Measurements from ENCODE around the gene ATPAF2.

The ATPAF2 gene

GRCh38 chr17:18009609-18010420 is 29.2 kb downstream of the ATPAF2 start:
- peaks cover 7 to 69% (median 42%) of the 10 kb centered on the region in 11 experiments; a peak in 18 of 22 replicates for H3K36me3 ChIP-seq
- no peak for TF ChIP-seq Cebpa-rat (IDR thresholded peaks at IDR 0.05)
- H3K4me1 ChIP-seq: peaks cover 0 to 14% (median 1%) of the 10 kb centered on the region in 10 experiments; a peak in 8 of 20 replicates
- H3K4me2 ChIP-seq: no peak overlapping the region
- H3K9ac ChIP-seq: no peak overlapping the region
- no peak overlapping the region for H3K4me3 ChIP-seq
- no peak overlapping the region for H3K27ac ChIP-seq
- H3K27me3 ChIP-seq: no peaks in the 10 kb centered on the region
- H4K20me1 ChIP-seq: peaks cover 0 to 6% (median 0%) of the 10 kb centered on the region in 11 experiments; a peak in 5 of 22 replicates
- H3K9me3 ChIP-seq (replicated peaks in 1 of 11): peaks cover 0 to 7% (median 0%) of the 10 kb centered on the region in 11 experiments; a peak in 7 of 22 replicates

GRCh38 chr17:18008496-18009268 is 30.3 kb downstream of the ATPAF2 start:
- peaks cover 7 to 59% (median 42%) of the 10 kb centered on the region in 11 experiments; a peak in 18 of 22 replicates for H3K36me3 ChIP-seq
- H3K4me2 ChIP-seq: no peak overlapping the region
- no peak for TF ChIP-seq Cebpa-rat (IDR thresholded peaks at IDR 0.05)
- H3K27me3 ChIP-seq: no peaks in the 10 kb centered on the region
- H4K20me1 ChIP-seq: peaks cover 0 to 9% (median 0%) of the 10 kb centered on the region in 11 experiments; a peak in 5 of 22 replicates
- no peak overlapping the region for H3K27ac ChIP-seq
- no peak overlapping the region for H3K4me3 ChIP-seq
- peaks cover 0 to 17% (median 7%) of the 10 kb centered on the region in 10 experiments; a peak in 13 of 20 replicates for H3K4me1 ChIP-seq
- H3K9ac ChIP-seq: no peak overlapping the region
- H3K9me3 ChIP-seq (replicated peaks in 1 of 11): peaks cover 0 to 7% (median 0%) of the 10 kb centered on the region in 11 experiments; a peak in 7 of 22 replicates

DNA sequence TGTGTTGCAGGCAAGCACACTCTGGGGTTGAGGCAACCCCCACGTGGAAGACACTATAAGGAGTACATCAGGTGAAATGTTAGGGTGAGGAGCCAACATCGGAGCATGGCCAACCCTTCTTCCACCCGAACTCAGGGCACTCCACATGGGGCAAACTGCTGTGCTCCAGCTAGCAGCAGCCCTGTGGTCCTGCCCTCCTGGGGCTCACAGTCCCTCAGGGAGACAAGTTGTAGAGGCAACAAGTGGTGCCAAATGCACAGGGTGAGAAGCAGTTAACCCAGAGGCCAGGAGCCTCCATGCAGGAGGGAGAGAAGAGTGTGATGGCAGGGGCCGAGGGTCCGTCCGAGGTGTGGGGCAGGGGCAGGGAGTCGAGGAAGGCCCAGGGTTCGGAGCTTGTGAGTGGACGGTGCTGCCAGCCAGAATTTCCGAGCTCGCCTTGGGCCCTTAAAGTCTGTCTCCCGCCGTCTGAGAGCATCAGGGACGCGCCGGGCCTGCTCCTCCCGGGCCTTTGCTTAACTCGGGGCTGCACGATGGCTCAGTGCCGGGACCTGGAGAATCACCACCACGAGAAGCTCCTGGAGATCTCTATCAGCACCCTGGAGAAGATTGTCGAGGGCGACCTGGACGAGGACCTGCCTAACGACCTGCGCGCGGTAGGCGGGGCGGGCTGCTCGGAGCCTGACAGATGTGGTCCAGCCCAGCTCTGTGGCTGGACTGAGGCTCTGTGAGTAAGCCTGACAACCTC is 32.3 kb downstream of the ATPAF2 start:
- Histone ChIP-seq H3K4me3 (no peak overlapping the region), H4K20me1 (peaks cover 0 to 9% (median 0%) of the 10 kb centered on the region in 11 experiments; a peak in 5 of 22 replicates), H3K4me2 (peak overlapping the region in 4 of 11 experiments; percentile 10 to 49 (median 38); a peak in 3 of 22 replicates), H3K4me1 (peaks cover 0 to 36% (median 26%) of the 10 kb centered on the region in 10 experiments; a peak in 16 of 20 replicates), H3K9me3 (replicated peaks in 1 of 11) (peaks cover 0 to 7% (median 0%) of the 10 kb centered on the region in 11 experiments; a peak in 7 of 22 replicates), H3K36me3 (peaks cover 6 to 54% (median 42%) of the 10 kb centered on the region in 11 experiments; a peak in 18 of 22 replicates), H3K9ac (no peak overlapping the region; a peak in 1 of 22 replicates), H3K27me3 (no peaks in the 10 kb centered on the region), H3K27ac (no peak overlapping the region)
- no peak for TF ChIP-seq Cebpa-rat (IDR thresholded peaks at IDR 0.05)

- Histone ChIP-seq H3K27ac (no peak overlapping the region), H3K9me3 (replicated peaks in 1 of 11) (peaks cover 0 to 2% (median 0%) of the 10 kb centered on the region in 11 experiments; a peak in 7 of 22 replicates), H3K36me3 (peaks cover 0 to 42% (median 30%) of the 10 kb centered on the region in 11 experiments; a peak in 17 of 22 replicates), H3K4me2 (no peak overlapping the region), H3K9ac (no peak overlapping the region), H3K27me3 (no peaks in the 10 kb centered on the region), H4K20me1 (peaks cover 0 to 9% (median 0%) of the 10 kb centered on the region in 11 experiments; a peak in 5 of 22 replicates), H3K4me1 (peaks cover 0 to 36% (median 26%) of the 10 kb centered on the region in 10 experiments; a peak in 16 of 20 replicates), H3K4me3 (no peak overlapping the region)
- TF ChIP-seq Cebpa-rat (IDR thresholded peaks at IDR 0.05): no peak
Observed at GRCh38 chr17:18005496-18005895, 33.5 kb downstream of the ATPAF2 start.

DNA sequence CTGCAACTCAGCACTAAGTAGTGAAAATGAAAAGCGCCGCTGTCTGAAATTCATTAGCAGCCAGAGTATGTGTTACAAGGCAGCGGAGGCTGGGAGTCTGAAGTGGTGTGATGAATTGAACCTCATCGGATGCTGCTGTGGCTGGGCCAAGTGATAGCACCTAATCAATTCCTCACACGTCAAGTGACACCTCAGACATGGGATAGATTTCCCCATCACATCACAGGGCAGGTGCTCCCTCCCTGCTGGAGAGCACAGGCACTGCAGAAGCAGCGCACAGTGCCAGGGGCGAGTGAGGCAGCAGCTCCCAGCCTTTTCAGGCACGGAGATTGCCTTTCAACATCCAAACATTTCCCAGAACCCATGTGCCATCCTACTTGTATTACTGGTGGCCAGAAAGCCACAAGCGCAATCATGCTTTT is 34.1 kb downstream of the ATPAF2 start:
- no peak overlapping the region for H3K4me3 ChIP-seq
- H3K9ac ChIP-seq: no peak overlapping the region
- no peak for TF ChIP-seq Cebpa-rat (IDR thresholded peaks at IDR 0.05)

DNA sequence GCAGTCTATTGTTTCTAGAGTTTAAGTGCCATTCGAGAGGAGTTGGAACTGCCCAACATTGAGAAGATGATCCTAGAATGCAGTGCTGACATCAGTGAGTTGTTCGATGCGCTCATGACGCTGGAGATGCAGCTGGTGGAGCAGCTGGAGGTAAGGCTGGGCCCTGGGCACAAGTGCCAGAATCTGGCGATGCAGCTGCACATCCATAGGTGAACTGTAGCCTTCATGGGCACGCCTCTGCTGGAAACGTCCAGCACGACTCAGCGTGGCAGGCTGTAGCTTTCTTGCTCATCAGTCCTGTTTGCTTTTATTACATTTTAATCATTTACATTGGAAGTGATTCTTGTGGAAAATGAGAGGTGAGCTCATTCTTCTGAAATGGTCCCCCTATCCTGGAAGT is 34.6 kb downstream of the ATPAF2 start:
- Histone ChIP-seq H3K4me2 (peak overlapping the region in 5 of 11 experiments; percentile 48 to 68 (median 59); a peak in 5 of 22 replicates), H3K4me3 (no peak overlapping the region), H3K4me1 (peaks cover 0 to 44% (median 26%) of the 10 kb centered on the region in 10 experiments; a peak in 16 of 20 replicates), H4K20me1 (peaks cover 0 to 9% (median 0%) of the 10 kb centered on the region in 11 experiments; a peak in 4 of 22 replicates), H3K9me3 (replicated peaks in 1 of 11) (no peaks in the 10 kb centered on the region), H3K36me3 (peaks cover 0 to 30% (median 21%) of the 10 kb centered on the region in 11 experiments; a peak in 15 of 22 replicates), H3K9ac (no peak overlapping the region), H3K27me3 (no peaks in the 10 kb centered on the region), H3K27ac (no peak overlapping the region)
- no peak for TF ChIP-seq Cebpa-rat (IDR thresholded peaks at IDR 0.05)

More for the DNA sequence above, 34.1 kb downstream of the ATPAF2 start:
- Histone ChIP-seq H3K27me3 (no peaks in the 10 kb centered on the region), H3K4me1 (peaks cover 0 to 39% (median 26%) of the 10 kb centered on the region in 10 experiments; a peak in 16 of 20 replicates), H4K20me1 (peaks cover 0 to 9% (median 0%) of the 10 kb centered on the region in 11 experiments; a peak in 5 of 22 replicates), H3K9me3 (replicated peaks in 1 of 11) (no peaks in the 10 kb centered on the region), H3K36me3 (peaks cover 0 to 36% (median 24%) of the 10 kb centered on the region in 11 experiments; a peak in 16 of 22 replicates), H3K27ac (no peak overlapping the region), H3K4me2 (no peak overlapping the region)

GRCh38 chr17:18002171-18002570 is 36.8 kb downstream of the ATPAF2 start:
- H3K9me3 ChIP-seq (replicated peaks in 1 of 11): no peaks in the 10 kb centered on the region
- H3K4me2 ChIP-seq: peak overlapping the region in 9 of 11 experiments; percentile 3 to 68 (median 54); a peak in 16 of 22 replicates
- no peaks in the 10 kb centered on the region for H3K27me3 ChIP-seq
- peak overlapping the region in 2 of 11 experiments; percentile 4 to 8; a peak in 1 of 22 replicates for H3K9ac ChIP-seq
- H3K4me3 ChIP-seq: no peak overlapping the region
- no peak for TF ChIP-seq Cebpa-rat (IDR thresholded peaks at IDR 0.05)
- peak overlapping the region in 3 of 11 experiments; percentile 0 to 27 (median 1); a peak in 1 of 22 replicates for H3K27ac ChIP-seq
- H3K4me1 ChIP-seq: peaks cover 0 to 46% (median 26%) of the 10 kb centered on the region in 10 experiments; a peak in 16 of 20 replicates
- peaks cover 0 to 9% (median 0%) of the 10 kb centered on the region in 11 experiments; a peak in 4 of 22 replicates for H4K20me1 ChIP-seq
- peaks cover 0 to 9% (median under 1%) of the 10 kb centered on the region in 11 experiments; a peak in 7 of 22 replicates for H3K36me3 ChIP-seq

GRCh38 chr17:18000030-18000408 is 38.9 kb downstream of the ATPAF2 start:
- Histone ChIP-seq H3K4me1 (peaks cover 0 to 39% (median 26%) of the 10 kb centered on the region in 10 experiments; a peak in 16 of 20 replicates), H3K4me2 (peak overlapping the region in 3 of 11 experiments; percentile 3 to 28 (median 4); a peak in 1 of 22 replicates), H3K27ac (no peak overlapping the region), H3K9me3 (replicated peaks in 1 of 11) (no peaks in the 10 kb centered on the region), H3K9ac (no peak overlapping the region), H3K4me3 (no peak overlapping the region), H3K36me3 (no peaks in the 10 kb centered on the region), H4K20me1 (peaks cover 0 to 5% (median 0%) of the 10 kb centered on the region in 11 experiments; a peak in 1 of 22 replicates), H3K27me3 (no peaks in the 10 kb centered on the region)
- TF ChIP-seq Cebpa-rat (IDR thresholded peaks at IDR 0.05): no peak

All from BLaER1 treated with 17β-estradiol and CSF1 and Interleukin-3, amounts not matched to agents 10 nM and 100 nM (cell line).